Measurements from ENCODE around the gene ELAC2. TPM values are rescaled to one million over a fixed set of nuclear protein-coding genes. Genes with fewer than 3 reads are reported as not detected.

ELAC2 gene
- total and polyA plus RNA-seq, 8 donors: 40.0 to 63.8 (median 56.1) TPM

- no peak for TF ChIP-seq CTCF (IDR thresholded peaks at IDR 0.05)
- peaks cover 0 to 4% of the 10 kb centered on the region in 2 donors for H3K36me3 ChIP-seq
- H3K4me1 ChIP-seq: no peaks in the 10 kb centered on the region
- ATAC-seq (no peak), DNase-seq (no peak)
- H3K27me3 ChIP-seq: peaks cover 0 to 6% of the 10 kb centered on the region in 2 donors
- no peak overlapping the region for H3K4me3 ChIP-seq
- intact Hi-C loops (cut with DNase I): no loop called here
- H3K27ac ChIP-seq: no peak overlapping the region
- H3K9me3 ChIP-seq: no peaks in the 10 kb centered on the region
These were observed 49.9 kb downstream of the ELAC2 start for GRCh38 chr17:12967962-12968361.

- Histone ChIP-seq H3K9me3 (no peaks in the 10 kb centered on the region), H3K36me3 (peaks cover 0 to 4% of the 10 kb centered on the region in 2 donors), H3K4me3 (no peak overlapping the region), H3K27me3 (no peaks in the 10 kb centered on the region), H3K27ac (no peak overlapping the region), H3K4me1 (no peaks in the 10 kb centered on the region)
- intact Hi-C loops (cut with DNase I): no loop called here
- DNase-seq: no peak
- no peak for TF ChIP-seq CTCF (IDR thresholded peaks at IDR 0.05)
- ATAC-seq: no peak
These were observed 51.4 kb downstream of the ELAC2 start for GRCh38 chr17:12966413-12966812.

- intact Hi-C loops (cut with DNase I): no loop called here
- no peaks in the 10 kb centered on the region for H3K4me1 ChIP-seq
- H3K4me3 ChIP-seq: no peak overlapping the region
- no peaks in the 10 kb centered on the region for H3K9me3 ChIP-seq
- DNase-seq (no peak), ATAC-seq (no peak)
- H3K36me3 ChIP-seq: peaks cover 0 to 4% of the 10 kb centered on the region in 2 donors
- TF ChIP-seq CTCF (IDR thresholded peaks at IDR 0.05): no peak
- H3K27me3 ChIP-seq: no peaks in the 10 kb centered on the region
- H3K27ac ChIP-seq: no peak overlapping the region
These were observed 51.8 kb downstream of the ELAC2 start for GRCh38 chr17:12965988-12966387.

GRCh38 chr17:12964840-12965239 is 53.0 kb downstream of the ELAC2 start:
- Histone ChIP-seq H3K27me3 (no peaks in the 10 kb centered on the region), H3K9me3 (no peaks in the 10 kb centered on the region), H3K36me3 (peaks cover 0 to 4% of the 10 kb centered on the region in 2 donors), H3K4me1 (no peaks in the 10 kb centered on the region), H3K27ac (no peak overlapping the region), H3K4me3 (no peak overlapping the region)
- ATAC-seq: no peak
- TF ChIP-seq CTCF (IDR thresholded peaks at IDR 0.05): no peak
- no peak for DNase-seq
- intact Hi-C loops (cut with DNase I): no loop called here

GRCh38 chr17:12964162-12964561 is 53.7 kb downstream of the ELAC2 start:
- no peak for DNase-seq
- TF ChIP-seq CTCF (IDR thresholded peaks at IDR 0.05): no peak
- no peaks in the 10 kb centered on the region for H3K27me3 ChIP-seq
- intact Hi-C loops (cut with DNase I): no loop called here
- H3K27ac ChIP-seq: no peak overlapping the region
- H3K4me3 ChIP-seq: no peak overlapping the region
- H3K36me3 ChIP-seq: peaks cover 0 to 4% of the 10 kb centered on the region in 2 donors
- no peak for ATAC-seq
- H3K4me1 ChIP-seq: no peaks in the 10 kb centered on the region
- no peaks in the 10 kb centered on the region for H3K9me3 ChIP-seq

Data from left lung (tissue), 10 donors.